ENCODE data around the gene MEX3A.

GRCh38 chr1:156123356-156124196 lies 41.3 kb upstream of the MEX3A start:
- TF ChIP-seq E2F4 (IDR thresholded peaks at IDR 0.05; ENCODE audit: low read depth, low read length) = no peak
- TF ChIP-seq EP300 (IDR thresholded peaks at IDR 0.05; ENCODE audit: borderline replicate concordance in 1 of 2, control insufficient read depth in 1 of 2, low read depth in 2 of 2, low read length in 2 of 2) = no peak
- no peak for TF ChIP-seq JUNB (IDR thresholded peaks at IDR 0.05)
- no peak for TF ChIP-seq ZZZ3 (IDR thresholded peaks at IDR 0.05; ENCODE audit: control insufficient read depth, insufficient read length, low read depth)
- no peak for TF ChIP-seq NBN (IDR thresholded peaks at IDR 0.05)
- TF ChIP-seq MAX (IDR thresholded peaks at IDR 0.05; ENCODE audit: low read depth, low read length) = no peak
- TF ChIP-seq CREM (IDR thresholded peaks at IDR 0.05; ENCODE audit: low read depth) = no peak
- TF ChIP-seq RB1 (IDR thresholded peaks at IDR 0.05; ENCODE audit: borderline replicate concordance) = no peak
- no peak for TF ChIP-seq SIN3A (IDR thresholded peaks at IDR 0.05; ENCODE audit: low read depth, low read length)

Measured in GM12878 (cell line).